Activated T-cell treated with anti-CD3 and anti-CD28 coated beads for 1 hour (primary cell): ENCODE data around the gene RAB17.

Experiments
- DNase-seq: peaks from one replicate; pipeline ENCODE4 v3.0.0-alpha.2; 2020; ENCODE audit warnings: low read depth

RAB17 gene

GRCh38 chr2:237558961-237559641, 31.4 kb downstream of the RAB17 start:
- DNase-seq: no peak

DNA sequence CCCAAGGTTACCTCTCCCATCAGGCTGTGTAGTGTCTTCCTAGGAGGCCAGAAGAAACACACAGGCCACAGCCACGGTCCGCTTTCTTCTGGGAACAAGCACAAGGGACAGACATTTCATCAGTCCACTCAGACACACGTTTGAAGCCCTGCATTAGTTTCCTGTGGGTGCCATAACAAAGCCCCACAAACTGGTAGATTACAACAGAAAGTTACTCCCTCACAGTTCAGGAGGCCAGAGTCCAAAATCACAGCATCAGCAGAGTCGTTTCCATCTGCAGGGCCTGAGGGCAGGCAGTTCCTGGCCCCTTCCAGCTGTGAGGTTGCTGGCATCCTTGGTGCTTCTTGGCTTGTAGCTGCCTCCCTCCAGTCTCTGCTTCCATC, 32.9 kb downstream of the RAB17 start:
- no peak for DNase-seq

GRCh38 chr2:237556773-237557632, 33.5 kb downstream of the RAB17 start:
- no peak for DNase-seq

- DNase-seq: no peak
Observed at GRCh38 chr2:237555560-237555959, 35.0 kb downstream of the RAB17 start.

DNA sequence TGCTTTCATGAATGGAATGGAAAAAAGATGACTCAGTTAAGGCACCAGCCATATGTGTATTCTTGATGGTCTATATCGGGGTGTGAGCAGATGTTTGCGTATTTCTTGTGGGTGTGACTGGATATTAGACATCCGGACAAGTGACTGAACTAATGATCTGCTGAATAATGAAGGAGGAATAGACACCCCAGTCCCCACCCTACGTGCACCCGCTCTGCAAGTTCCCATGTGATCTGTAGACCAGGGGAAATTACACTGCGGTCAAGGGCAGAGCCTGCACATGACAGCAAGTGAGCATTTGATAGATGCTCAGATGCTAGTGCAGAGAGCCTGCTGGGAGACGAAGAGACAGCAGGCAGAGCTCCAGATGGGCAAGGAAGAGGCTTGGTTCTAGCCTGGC, 36.6 kb downstream of the RAB17 start:
- no peak for DNase-seq

DNA sequence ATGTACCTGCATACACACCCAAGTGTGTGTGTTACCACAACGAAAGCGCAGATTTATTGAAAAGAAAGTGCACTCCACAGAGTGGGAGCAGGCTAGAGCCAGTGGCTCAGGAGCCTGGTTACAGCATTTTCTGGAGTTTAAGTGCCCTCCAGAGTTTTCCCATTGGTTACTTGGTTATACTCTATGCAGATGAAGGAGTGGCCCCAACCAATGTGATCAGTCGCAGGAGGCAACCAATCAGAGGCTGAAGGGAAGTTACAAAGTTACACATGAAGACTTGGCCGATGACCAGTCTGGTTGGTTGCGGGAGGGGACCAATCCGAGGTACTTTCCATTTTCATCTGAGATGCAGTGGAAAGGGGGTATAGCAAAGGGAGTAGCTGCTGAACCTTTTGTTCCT, 37.6 kb downstream of the RAB17 start:
- DNase-seq: no peak

- DNase-seq: no peak
Observed at GRCh38 chr2:237551071-237551574, 39.4 kb downstream of the RAB17 start.

DNA sequence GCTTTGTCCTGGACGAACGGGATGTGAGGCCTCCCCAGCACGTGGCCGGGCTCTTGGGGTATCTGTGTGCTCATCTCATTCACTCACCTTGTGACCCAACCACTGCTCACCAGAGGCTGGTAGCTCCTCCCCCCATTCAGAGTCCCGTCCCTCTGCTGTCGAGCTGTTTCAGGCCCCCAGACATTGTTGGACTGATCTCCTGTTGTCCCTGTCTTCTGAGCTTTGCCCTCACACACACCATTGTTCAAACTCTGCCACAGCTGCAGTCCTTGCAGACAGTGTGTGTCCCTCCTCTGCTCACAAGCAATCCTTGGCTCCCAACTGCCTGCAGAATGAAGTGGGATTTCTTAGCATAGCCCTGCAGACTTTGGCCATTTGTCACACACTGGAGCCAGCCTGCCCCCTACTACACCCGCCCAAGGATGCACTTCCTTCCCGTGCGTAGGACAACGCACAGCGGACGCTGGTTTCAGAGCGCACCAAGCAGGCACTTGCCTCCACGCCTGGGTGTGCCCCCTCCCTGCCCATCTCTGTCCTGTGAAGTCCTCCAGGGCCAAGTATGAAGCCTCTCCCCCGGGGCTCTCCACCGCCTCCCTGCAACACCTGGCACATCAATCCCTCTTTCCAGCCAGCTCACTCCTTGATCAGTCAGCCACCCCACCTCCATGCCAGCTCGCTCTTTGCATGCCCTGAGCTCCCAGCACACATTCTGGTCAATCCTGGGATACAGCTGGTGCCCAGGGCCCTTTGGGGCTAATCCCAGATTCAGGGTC, 40.7 kb downstream of the RAB17 start:
- no peak for DNase-seq

DNA sequence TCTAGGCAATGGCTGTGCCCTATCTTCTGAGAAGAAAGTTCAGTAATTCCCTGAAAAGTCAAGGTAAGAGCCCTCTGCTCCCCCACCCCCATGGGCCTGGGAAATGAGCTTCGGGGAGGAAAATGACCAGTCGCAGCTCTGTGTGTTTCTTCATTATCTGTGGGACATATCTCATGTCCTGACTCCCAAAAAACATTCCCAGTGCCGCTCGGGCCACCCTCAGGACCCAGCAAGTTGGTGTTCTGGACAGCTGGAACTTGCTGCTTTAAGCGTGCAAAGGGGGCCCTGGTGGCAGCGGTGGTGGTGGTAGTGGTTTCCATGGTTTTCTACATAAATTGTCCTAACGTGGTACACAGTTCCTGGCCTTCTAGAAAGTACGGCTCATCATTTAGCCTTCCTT, 41.3 kb downstream of the RAB17 start:
- no peak for DNase-seq

GRCh38 chr2:237547841-237548416, 42.6 kb downstream of the RAB17 start:
- DNase-seq: no peak

GRCh38 chr2:237546876-237547395, 43.6 kb downstream of the RAB17 start:
- DNase-seq: no peak

DNA sequence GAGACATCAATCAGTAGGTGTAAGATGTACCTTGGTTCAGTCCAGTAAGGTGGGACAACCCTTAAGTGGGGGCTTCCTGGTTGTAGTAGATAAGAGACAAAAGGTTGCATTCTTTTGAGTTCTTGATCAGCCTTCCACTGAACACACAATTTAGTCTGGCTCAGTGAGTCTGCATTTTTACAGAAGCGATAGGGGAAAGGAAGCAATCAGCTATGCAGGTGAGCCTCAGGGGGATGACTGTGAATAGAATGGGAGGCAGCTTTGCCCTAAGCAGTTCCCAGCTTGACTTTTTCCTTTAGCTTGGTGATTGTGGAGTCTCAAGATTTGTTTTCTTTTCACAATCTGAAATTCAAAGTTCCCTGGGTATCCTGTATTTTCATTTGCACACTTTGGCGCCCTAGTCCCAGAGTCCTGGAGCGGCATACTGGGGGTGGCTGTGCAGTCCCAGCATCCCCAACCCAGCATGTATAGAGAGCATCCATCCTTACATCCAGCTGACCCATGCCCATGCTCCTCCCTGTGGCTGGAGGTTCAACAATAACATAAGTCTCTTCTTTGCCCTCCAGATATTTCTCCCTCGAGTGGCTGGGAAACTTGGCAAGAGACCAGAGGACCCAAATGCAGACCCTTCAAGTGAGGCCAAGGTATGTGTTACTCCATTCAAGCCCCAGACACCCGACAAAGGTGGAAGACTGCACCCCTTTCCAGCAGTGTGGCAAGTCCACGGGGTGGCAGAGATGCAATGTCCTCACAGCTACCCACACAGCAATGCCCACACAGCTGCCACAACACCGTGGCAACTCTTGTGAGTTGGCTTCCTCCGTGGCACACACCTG, 44.3 kb downstream of the RAB17 start:
- DNase-seq: no peak

DNA sequence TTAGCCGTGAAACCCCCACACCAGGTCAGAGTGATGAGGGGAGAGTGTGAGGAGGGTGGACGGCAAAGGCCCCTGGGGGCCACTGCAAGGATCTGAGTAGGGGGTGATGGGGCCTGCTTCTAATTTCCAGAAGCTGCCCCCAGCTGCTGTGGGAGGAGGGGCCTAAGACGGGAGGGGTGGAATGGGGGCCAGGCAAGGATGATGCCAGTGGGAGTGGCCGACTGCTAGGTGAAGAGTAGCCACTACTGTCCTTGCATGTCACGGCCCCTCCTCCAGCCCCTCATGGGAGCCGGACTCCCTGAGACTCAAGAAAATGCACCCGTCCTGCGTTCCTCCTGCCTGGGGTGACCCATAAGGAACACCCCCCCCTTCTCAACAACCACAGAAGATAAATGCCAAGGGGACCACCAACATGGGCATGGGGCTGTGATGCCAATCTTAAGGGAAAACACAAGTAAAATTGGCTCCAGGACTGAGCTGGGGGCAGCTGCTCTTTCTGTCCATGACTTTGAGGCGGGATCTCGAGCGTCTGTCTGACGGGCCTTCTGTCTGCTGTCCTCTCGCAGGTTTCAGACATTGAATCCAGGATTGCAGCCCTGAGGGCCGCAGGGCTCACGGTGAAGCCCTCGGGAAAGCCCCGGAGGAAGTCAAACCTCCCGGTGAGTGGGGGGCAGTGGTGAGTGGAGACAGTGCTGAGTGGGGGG, 48.4 kb downstream of the RAB17 start:
- no peak for DNase-seq

GRCh38 chr2:237541243-237541642, 49.3 kb downstream of the RAB17 start:
- no peak for DNase-seq

DNA sequence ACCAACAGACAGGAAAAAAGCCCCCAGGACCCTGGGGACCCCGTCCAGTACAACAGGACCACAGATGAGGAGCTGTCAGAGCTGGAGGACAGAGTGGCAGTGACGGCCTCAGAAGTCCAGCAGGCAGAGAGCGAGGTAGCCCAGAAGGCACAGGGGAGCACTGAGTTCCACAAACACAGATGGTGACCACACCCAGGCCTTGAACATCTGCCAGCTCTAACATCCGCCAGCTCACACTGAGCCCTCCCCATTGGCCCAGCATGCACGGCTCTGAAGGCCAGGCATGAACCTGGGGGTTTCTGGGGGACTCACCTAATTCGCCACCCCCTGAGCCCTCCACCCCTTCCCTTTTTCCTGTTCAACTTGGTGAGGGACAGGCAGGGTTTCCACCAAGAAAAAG, 49.7 kb downstream of the RAB17 start:
- DNase-seq: no peak

- no peak for DNase-seq
Observed at GRCh38 chr2:237540223-237540775, 50.2 kb downstream of the RAB17 start.

DNA sequence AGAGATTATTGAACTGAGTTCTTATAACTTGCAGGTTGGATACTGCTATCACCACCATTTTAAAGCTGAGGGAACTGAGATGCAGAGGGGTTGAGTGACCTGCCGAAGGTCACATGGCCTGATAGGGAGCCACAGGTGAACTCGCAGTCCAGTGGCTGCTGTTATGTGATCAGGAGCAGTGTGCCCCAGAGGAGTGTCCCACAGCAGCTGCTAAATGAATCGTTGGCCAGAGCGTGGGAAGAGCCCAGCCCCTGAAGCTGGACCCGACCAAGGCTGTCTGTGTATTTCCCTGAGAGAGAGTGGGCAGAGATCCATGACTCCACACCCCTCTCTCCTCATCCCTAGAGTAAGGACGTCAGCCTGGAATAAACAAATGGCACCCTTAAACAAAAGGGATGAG, 50.9 kb downstream of the RAB17 start:
- DNase-seq: no peak

GRCh38 chr2:237538901-237539300, 51.6 kb downstream of the RAB17 start:
- DNase-seq: no peak

- DNase-seq: no peak
Observed at GRCh38 chr2:237538001-237538720, 52.4 kb downstream of the RAB17 start.
